ENCODE results near the gene TRANK1.

DNA sequence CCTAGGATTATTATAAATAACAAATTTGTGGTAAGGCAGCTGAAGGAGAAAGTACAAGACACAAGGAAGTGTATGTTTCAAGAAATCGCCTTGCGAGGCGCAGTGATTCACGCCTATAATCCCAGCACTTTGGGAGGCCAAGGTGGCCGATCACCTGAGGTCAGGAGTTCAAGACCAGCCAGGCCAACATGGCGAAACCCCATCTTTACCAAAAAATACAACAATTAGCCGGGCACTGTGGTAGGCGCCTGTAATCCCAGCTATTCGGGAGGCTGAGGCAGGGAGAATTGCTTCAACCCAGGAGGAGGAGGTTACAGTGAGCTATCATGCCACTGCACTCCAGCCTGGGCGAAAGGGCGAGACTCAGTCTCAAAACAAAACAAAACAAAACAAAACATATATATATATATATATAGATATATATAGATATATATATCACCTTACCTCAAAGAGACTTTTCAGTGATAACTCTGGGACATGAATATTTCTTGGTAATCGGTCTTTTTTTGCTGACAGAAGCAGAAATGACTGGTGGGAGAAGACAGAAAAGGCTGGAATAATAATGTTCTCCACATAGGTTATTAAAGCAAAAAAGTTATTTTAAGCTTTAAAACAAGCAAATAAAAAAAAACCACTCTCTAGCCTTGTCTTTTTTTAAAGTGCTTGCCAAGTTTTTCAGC is 52.3 kb downstream of the TRANK1 start:
- TF ChIP-seq, protein P1, sequence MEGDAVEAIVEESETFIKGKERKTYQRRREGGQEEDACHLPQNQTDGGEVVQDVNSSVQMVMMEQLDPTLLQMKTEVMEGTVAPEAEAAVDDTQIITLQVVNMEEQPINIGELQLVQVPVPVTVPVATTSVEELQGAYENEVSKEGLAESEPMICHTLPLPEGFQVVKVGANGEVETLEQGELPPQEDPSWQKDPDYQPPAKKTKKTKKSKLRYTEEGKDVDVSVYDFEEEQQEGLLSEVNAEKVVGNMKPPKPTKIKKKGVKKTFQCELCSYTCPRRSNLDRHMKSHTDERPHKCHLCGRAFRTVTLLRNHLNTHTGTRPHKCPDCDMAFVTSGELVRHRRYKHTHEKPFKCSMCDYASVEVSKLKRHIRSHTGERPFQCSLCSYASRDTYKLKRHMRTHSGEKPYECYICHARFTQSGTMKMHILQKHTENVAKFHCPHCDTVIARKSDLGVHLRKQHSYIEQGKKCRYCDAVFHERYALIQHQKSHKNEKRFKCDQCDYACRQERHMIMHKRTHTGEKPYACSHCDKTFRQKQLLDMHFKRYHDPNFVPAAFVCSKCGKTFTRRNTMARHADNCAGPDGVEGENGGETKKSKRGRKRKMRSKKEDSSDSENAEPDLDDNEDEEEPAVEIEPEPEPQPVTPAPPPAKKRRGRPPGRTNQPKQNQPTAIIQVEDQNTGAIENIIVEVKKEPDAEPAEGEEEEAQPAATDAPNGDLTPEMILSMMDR (IDR thresholded peaks at IDR 0.05 in 2 of 3, conservative IDR thresholded peaks at IDR 0.05 in 1 of 3; ENCODE audit: borderline replicate concordance in 1 of 3, insufficient read depth in 1 of 3, low read depth in 2 of 3, low read length in 2 of 3): no peak
- no peak for TF ChIP-seq JUND (IDR thresholded peaks at IDR 0.05)
- TF ChIP-seq YY1 (IDR thresholded peaks at IDR 0.05; ENCODE audit: extremely low read depth, insufficient replicate concordance, low read depth, low read length): no peak
- no peak for TF ChIP-seq EZH2 (IDR thresholded peaks at IDR 0.05)
